GM12864 (cell line): ENCODE measurements around the gene TK1.

ENCODE experiments used
- DNase-seq: peaks from one replicate; pipeline ENCODE4 v3.0.0-alpha.2; 2011; ENCODE audit warnings: low read depth
- H3K4me3 ChIP-seq: 2 replicates; pipeline ENCODE4 v1.5.1; 2011; ENCODE audit warnings: mild to moderate bottlenecking, low read depth, low read length, control low read depth
- TF ChIP-seq, protein P1 (sequence below): IDR thresholded peaks from 2 replicates; pipeline ENCODE4 v1.5.1; 2011; ENCODE audit warnings: low read depth, mild to moderate bottlenecking, moderate library complexity, low read length, control low read depth, inconsistent platforms; ENCODE audit errors: missing control alignments

The TK1 gene

DNA sequence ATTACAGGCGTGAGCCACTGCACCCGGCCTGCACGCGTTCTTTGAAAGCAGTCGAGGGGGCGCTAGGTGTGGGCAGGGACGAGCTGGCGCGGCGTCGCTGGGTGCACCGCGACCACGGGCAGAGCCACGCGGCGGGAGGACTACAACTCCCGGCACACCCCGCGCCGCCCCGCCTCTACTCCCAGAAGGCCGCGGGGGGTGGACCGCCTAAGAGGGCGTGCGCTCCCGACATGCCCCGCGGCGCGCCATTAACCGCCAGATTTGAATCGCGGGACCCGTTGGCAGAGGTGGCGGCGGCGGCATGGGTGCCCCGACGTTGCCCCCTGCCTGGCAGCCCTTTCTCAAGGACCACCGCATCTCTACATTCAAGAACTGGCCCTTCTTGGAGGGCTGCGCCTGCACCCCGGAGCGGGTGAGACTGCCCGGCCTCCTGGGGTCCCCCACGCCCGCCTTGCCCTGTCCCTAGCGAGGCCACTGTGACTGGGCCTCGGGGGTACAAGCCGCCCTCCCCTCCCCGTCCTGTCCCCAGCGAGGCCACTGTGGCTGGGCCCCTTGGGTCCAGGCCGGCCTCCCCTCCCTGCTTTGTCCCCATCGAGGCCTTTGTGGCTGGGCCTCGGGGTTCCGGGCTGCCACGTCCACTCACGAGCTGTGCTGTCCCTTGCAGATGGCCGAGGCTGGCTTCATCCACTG, 27.3 kb upstream of the TK1 start, which contains the start of gene BIRC5:
Gene BIRC5, plus strand, starts transcription at position 238 of the 690 bp plus-strand sequence. Its CDS starts 64 bp downstream, at position 302.
- H3K4me3 ChIP-seq, result peak within 1 kb of the TSS; percentile 91
- peak; percentile 42 for DNase-seq
- TF ChIP-seq, protein P1, sequence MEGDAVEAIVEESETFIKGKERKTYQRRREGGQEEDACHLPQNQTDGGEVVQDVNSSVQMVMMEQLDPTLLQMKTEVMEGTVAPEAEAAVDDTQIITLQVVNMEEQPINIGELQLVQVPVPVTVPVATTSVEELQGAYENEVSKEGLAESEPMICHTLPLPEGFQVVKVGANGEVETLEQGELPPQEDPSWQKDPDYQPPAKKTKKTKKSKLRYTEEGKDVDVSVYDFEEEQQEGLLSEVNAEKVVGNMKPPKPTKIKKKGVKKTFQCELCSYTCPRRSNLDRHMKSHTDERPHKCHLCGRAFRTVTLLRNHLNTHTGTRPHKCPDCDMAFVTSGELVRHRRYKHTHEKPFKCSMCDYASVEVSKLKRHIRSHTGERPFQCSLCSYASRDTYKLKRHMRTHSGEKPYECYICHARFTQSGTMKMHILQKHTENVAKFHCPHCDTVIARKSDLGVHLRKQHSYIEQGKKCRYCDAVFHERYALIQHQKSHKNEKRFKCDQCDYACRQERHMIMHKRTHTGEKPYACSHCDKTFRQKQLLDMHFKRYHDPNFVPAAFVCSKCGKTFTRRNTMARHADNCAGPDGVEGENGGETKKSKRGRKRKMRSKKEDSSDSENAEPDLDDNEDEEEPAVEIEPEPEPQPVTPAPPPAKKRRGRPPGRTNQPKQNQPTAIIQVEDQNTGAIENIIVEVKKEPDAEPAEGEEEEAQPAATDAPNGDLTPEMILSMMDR, result no peak

DNA sequence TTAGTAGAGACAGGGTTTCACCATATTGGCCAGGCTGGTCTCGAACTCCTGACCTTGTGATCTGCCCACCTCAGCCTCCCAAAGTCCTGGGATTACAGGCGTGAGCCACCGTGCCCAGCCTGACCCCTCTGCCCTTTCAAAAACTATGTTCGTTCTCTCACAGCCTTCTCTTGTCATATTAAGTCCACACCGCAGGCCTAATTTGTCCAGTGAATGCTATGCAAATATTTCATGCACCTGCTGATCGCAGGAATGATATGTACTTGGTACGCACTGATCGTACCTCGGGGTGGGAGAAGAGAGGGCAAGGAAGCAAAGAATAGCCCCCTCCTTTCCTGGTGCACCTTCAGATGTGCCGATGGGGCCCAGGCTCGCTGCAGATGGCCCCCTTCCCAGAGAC, 24.2 kb upstream of the TK1 start:
- no peak for DNase-seq
- H3K4me3 ChIP-seq, result no peak overlapping the region
- TF ChIP-seq, protein P1, result no peak

DNA sequence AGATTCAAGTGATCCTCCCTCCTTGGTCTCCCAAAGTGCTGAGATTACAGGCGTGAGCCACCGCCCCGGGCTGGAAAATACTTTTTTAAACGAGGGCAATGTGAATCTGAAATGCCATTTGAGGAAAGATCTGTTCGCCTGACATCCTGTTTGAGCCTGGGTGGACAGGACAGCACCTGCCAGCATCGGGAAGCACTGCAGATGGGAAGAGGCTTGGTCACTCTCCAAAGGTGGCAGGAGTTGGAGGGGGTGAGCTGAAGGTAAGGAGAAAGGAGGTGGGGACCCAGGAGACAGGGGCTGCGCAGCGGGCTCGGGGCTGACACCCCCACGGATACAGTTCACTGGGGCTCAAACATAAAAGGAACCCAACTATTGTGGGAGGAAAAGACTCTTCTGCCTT, 23.3 kb upstream of the TK1 start:
- TF ChIP-seq, protein P1, result no peak
- no peak for DNase-seq
- H3K4me3 ChIP-seq, result no peak overlapping the region

DNA sequence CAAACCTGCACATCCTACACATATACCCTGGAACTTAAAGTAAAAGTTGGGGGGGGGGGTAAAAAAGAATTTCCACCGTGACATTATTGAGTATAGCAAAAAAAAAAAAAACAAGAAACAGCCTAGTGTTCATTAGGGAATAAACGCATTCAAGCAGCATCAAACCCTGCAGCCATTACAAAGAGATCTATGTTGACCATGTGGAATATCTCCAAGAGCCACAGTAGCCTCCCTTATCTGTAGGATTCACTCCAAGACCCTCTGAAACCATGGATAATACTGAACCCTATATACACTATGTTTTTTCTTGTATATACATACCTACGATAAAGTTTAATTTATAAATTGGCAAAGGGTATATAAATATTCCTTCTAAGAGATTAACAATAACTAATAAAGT, 21.6 kb upstream of the TK1 start:
- DNase-seq, result no peak
- H3K4me3 ChIP-seq, result no peak overlapping the region
- TF ChIP-seq, protein P1, result no peak

DNA sequence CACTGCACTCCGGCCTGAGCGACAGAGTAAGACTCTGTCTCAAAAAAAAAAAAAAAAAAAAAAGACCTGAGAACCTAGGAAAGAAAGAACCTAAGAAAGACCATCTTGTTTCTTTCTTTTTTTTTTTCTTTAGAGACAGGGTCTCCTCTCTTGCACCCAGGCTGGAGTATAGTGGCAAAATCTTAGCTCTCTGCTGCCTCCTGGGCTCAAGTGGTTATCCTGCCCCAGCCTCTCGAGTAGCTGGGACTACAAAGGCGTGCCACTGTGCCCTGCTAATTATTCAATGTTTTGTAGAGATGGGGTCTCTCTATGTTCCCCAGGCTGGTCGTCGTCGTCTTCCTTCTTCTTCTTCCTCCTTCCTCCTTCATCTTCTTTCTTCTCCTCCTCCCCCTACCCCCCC, 19.4 kb upstream of the TK1 start:
- TF ChIP-seq, protein P1, result no peak
- H3K4me3 ChIP-seq, result no peak overlapping the region
- DNase-seq, result no peak

DNA sequence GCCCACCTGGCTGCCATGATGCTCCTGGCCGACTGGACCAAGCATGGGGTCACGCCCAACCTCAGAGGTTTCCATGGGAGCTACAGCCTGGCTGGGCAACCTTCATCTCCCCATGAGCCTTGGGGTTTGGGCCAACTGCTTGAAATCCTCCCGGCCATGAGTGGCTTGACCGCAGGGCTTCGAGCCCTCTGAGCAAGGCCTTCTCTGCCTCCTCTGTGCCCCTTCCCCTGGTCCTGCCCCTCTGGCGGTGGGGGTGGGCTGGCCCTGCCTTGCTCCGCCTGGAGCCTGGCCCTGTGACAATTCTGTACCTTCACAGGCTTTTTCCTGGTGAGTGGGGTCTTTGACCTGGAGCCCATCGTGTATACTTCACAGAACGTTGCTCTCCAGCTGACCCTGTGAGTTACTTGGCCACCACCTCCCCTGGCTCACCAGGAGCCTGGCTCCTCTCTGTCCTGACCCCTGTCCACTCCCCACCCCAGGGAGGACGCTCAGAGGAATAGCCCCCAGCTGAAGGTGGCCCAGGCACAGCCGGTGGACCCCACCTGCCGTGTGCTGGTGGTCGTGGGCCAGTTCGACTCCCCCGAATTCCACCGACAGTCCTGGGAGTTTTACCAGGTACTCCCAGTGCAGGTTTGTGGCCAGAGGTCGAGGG, 18.4 kb upstream of the TK1 start:
- no peak for DNase-seq
- no peak overlapping the region for H3K4me3 ChIP-seq
- TF ChIP-seq, protein P1, result no peak
